GM12865 (cell line): ENCODE data around the gene TEX9.

Source experiments
- DNase-seq: peaks from one replicate; pipeline ENCODE4 v3.0.0; 2010; ENCODE audit warnings: low read depth
- H3K4me3 ChIP-seq: 2 replicates; pipeline ENCODE4 v1.5.1; 2011; ENCODE audit warnings: mild to moderate bottlenecking, low read depth, low read length, control low read depth
- TF ChIP-seq, protein P1 (sequence below): IDR thresholded peaks from 2 replicates; pipeline ENCODE4 v1.5.1; 2011; ENCODE audit warnings: low read length, control low read depth, low read depth, inconsistent platforms; ENCODE audit not compliant: insufficient read depth; ENCODE audit errors: missing control alignments

The TEX9 gene

DNA sequence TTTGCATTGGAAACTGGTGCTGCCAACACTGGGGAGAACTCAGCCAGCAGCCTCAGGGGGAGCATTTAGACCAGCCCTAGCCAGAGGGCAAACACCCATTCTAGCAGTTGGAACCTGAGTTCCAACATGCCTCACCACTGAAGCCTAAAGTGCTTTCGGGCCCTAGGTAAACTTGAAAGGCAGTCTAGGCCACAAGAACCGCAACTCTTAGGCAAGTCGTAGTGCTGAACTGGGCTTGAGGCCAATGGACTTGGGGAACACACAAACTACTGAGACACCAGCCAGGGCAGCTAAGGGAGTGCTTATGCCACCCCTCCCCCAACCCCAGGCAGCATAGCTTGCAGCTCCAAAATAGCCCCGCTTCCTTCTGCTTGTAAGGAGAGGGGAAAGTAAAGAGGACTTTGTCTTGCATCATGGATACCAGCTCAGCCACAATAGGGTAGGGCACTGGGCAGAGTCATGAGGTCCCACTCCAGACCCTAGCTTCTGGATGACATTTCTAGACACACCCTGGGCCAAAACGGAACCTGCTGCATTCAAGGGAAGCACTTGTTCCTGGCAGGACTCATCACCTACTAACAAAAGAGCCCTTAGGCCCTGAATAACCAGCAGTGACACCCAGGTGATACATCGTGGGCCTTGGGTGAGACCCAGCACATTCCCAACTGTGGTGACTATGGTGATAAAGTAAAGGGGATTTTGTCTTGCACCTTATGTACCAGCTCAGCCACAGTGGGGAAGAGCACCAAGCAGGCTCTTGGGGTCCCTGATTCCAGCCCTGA is 37.3 kb upstream of the TEX9 start:
- H3K4me3 ChIP-seq = no peak overlapping the region
- no peak for DNase-seq
- TF ChIP-seq, protein P1, sequence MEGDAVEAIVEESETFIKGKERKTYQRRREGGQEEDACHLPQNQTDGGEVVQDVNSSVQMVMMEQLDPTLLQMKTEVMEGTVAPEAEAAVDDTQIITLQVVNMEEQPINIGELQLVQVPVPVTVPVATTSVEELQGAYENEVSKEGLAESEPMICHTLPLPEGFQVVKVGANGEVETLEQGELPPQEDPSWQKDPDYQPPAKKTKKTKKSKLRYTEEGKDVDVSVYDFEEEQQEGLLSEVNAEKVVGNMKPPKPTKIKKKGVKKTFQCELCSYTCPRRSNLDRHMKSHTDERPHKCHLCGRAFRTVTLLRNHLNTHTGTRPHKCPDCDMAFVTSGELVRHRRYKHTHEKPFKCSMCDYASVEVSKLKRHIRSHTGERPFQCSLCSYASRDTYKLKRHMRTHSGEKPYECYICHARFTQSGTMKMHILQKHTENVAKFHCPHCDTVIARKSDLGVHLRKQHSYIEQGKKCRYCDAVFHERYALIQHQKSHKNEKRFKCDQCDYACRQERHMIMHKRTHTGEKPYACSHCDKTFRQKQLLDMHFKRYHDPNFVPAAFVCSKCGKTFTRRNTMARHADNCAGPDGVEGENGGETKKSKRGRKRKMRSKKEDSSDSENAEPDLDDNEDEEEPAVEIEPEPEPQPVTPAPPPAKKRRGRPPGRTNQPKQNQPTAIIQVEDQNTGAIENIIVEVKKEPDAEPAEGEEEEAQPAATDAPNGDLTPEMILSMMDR = no peak

DNA sequence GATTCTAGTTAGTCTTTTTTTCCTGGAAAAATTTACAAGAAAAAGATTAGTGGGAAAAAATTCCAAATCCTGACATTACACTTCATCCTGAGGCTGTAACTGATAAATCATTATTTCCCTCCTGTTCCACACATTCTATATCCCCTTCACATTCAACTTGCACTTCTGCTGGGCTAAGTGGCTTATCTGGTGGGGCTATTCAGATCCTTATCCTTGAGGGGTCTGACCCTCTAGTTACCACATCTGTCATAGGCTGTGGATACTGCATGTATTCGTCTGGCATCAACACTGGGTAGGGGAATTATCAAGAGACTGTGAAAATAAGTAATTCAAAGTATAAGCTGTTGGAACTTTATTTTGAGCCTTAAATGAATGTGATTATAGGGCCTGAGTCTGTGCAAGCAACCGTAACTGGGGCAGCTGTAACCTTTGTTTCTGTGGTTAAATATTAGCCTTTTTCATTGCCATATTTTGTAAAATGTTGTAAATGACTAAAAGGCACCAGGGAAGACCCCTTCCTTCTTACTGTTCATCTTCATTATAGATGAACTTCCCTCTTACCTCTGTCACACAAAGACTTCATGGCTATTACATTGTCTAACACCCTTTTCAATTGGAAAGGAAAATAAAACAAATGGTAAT is 28.0 kb upstream of the TEX9 start:
- TF ChIP-seq, protein P1 = no peak
- no peak for DNase-seq
- no peak overlapping the region for H3K4me3 ChIP-seq

DNA sequence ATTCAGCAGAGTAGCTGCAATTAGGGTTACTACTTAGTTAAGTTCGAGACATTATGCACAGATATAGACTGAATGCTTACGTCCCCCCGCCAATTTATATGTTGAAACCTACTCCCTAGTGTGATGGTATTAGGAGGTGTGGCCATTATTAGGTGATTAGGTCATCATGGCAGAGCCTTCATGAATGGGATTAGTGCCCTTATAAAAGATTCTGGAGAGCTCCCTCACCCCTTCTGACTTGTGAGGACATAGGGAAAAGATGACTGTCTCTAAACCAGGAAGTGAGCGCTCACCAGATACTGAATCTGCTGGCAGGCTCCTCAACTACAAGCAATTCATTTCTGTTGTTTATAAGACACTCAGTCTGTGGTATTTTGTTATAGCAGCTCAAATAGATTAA is 25.6 kb upstream of the TEX9 start:
- DNase-seq = no peak
- TF ChIP-seq, protein P1 = no peak
- H3K4me3 ChIP-seq = no peak overlapping the region

DNA sequence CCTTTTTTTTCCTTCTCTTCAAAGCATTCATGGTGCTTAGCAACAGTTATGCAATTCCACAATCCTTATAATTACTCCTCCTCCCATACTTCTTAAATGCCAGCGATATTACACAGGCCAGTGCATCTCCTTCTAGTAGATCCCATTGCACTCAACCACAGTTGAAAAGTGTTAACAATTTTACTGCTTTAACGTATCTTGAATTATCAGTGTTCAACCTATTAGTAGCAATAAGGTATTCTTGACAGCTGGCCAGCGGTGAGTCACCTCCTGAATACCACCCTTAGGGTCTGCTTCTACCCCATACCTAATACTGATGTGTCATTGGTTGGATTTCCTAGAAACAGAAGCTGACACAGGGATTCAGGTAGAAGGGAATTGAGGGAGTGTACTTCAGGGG is 24.0 kb upstream of the TEX9 start:
- DNase-seq = no peak
- TF ChIP-seq, protein P1 = no peak

DNA sequence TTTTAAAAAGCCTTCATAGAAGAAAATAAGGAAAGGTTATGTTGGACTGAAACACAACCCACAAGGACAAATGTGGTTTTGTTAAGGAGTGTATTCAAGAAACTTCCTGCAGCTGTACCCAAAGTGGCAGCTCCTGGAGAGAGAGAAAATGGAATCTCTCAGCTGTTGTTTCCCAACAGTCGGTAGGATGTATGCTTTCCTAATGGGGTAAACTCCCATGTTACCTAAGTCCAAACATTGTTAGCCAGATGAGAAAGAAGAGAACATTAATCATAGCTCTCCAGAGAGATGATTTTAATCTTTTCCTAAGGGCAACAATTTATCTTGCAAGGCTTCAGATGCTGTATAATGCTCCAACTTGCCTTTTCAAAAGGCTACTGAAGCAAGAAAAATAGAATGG is 22.6 kb upstream of the TEX9 start:
- TF ChIP-seq, protein P1 = no peak
- no peak overlapping the region for H3K4me3 ChIP-seq
- DNase-seq = no peak

More for the DNA sequence above, 24.0 kb upstream of the TEX9 start:
- no peak overlapping the region for H3K4me3 ChIP-seq

DNA sequence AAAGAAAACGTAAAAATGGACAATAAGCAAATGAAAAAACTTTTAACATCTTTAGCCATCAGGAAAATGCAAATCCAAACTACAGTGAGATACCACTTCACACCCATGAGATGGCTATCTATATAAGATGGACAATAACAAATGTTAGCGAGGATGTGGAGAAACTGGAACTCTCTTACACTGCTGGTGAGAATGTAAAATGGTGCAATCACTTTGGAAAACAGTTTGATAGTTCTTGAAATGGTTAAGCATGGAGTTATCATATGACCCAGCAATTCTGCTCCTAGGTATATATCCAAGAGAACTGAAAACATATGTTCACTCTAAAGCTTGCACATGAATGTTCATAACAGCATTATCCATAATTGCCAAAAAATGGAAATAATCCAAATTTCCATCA is 21.3 kb upstream of the TEX9 start:
- TF ChIP-seq, protein P1 = no peak
- no peak overlapping the region for H3K4me3 ChIP-seq
- no peak for DNase-seq
